ENCODE measurements around the gene PDE11A.

DNA sequence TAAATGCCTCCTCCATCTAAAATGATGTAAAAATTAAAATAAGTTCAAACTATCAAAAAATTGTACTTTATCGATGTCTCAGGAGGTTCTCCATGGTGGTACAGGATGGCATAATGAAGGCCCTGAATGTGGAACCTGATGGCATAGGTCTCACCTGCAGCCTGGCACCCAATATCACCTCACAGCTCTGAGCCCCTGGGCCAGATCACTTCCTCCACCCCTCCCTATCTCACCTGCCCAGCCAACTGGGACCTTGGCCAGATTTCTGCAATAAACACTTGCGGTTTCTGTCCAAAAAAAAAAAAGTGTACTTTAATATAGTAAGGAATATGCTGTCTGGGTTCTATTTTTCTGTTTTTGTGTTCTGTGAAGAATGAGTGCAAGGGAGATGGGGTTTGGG is 33.0 kb upstream of the PDE11A start:
- TF ChIP-seq POLR2AphosphoS5 (IDR thresholded peaks at IDR 0.05) (no peak), POLR2A (IDR thresholded peaks at IDR 0.05) (no peak)
- TF ChIP-seq, protein P1, sequence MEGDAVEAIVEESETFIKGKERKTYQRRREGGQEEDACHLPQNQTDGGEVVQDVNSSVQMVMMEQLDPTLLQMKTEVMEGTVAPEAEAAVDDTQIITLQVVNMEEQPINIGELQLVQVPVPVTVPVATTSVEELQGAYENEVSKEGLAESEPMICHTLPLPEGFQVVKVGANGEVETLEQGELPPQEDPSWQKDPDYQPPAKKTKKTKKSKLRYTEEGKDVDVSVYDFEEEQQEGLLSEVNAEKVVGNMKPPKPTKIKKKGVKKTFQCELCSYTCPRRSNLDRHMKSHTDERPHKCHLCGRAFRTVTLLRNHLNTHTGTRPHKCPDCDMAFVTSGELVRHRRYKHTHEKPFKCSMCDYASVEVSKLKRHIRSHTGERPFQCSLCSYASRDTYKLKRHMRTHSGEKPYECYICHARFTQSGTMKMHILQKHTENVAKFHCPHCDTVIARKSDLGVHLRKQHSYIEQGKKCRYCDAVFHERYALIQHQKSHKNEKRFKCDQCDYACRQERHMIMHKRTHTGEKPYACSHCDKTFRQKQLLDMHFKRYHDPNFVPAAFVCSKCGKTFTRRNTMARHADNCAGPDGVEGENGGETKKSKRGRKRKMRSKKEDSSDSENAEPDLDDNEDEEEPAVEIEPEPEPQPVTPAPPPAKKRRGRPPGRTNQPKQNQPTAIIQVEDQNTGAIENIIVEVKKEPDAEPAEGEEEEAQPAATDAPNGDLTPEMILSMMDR (IDR thresholded peaks at IDR 0.05): no peak
